HG03378 (cell line): ENCODE measurements around the gene HOXA6.

Experiments
- ATAC-seq: cut with Tn5 transposase; IDR thresholded peaks from one replicate; pipeline ENCODE4 v1.9.1; 2021; ENCODE audit warnings: mild to moderate bottlenecking, moderate library complexity; ENCODE audit not compliant: unreplicated experiment

Gene HOXA6

GRCh38 chr7:27111751-27112277 is 35.8 kb downstream of the HOXA6 start:
- no peak for ATAC-seq

GRCh38 chr7:27111042-27111750 is 36.4 kb downstream of the HOXA6 start:
- ATAC-seq: no peak

GRCh38 chr7:27110186-27111031 is 37.2 kb downstream of the HOXA6 start:
- ATAC-seq: no peak

- ATAC-seq: no peak
These were observed 37.9 kb downstream of the HOXA6 start for GRCh38 chr7:27109466-27110185.

- no peak for ATAC-seq
These were observed 39.0 kb downstream of the HOXA6 start for GRCh38 chr7:27108390-27109127.

GRCh38 chr7:27107391-27108381 is 39.9 kb downstream of the HOXA6 start:
- no peak for ATAC-seq

GRCh38 chr7:27106901-27107240 is 40.7 kb downstream of the HOXA6 start:
- ATAC-seq: no peak

GRCh38 chr7:27106181-27106900 is 41.2 kb downstream of the HOXA6 start:
- no peak for ATAC-seq

- ATAC-seq: no peak
These were observed 42.1 kb downstream of the HOXA6 start for GRCh38 chr7:27105301-27106031.

- no peak for ATAC-seq
These were observed 43.1 kb downstream of the HOXA6 start for GRCh38 chr7:27104341-27105058.

- no peak for ATAC-seq
These were observed 43.9 kb downstream of the HOXA6 start for GRCh38 chr7:27103489-27104226.

- no peak for ATAC-seq
These were observed 44.8 kb downstream of the HOXA6 start, which contains the start of gene HOXA2 for GRCh38 chr7:27102581-27103442. HOXA2 (minus strand) TSS chr7:27102683; CDS start chr7:27102500, 183 bp downstream.

- no peak for ATAC-seq
These were observed 45.5 kb downstream of the HOXA6 start for GRCh38 chr7:27101957-27102580.

- ATAC-seq: no peak
These were observed 46.2 kb downstream of the HOXA6 start for GRCh38 chr7:27101171-27101956.
